ENCODE results near the gene FRYL.
A peak's percentile ranks its signal among the peaks of the same experiment; 100 is the strongest.

The FRYL gene

DNA sequence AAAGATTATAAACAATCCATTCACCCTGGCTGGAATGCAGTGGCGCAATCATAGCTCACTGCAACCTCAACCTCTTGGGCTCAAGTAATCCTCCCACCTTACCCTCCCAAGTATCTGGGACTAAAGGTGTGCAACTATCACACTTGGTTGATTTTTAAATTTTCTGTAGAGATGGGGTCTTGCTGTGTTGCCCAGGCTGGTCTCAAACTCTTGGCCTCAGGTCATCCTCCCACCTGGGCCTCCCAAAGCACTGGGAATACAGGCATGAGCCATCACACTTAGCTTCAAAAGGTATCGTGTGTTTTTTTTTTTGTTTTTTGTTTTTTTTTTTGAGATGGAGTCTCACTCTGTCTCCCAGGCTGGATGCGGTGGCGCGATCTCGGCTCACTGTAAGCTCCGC, 71.5 kb downstream of the FRYL start:
- Histone ChIP-seq H3K36me3 (ENCODE audit: low read depth) (peaks cover 24% of the 10 kb centered on the region), H3K4me1 (ENCODE audit: insufficient read depth, poor library complexity, severe bottlenecking) (peaks cover 4% of the 10 kb centered on the region), H3K9me3 (ENCODE audit: severe bottlenecking) (no peaks in the 10 kb centered on the region), H3K27ac (ENCODE audit: poor library complexity, severe bottlenecking) (no peak overlapping the region), H3K27me3 (ENCODE audit: insufficient read depth, poor library complexity, severe bottlenecking) (no peaks in the 10 kb centered on the region), H3K4me3 (ENCODE audit: severe bottlenecking) (no peak overlapping the region)
- TF ChIP-seq, protein P1, sequence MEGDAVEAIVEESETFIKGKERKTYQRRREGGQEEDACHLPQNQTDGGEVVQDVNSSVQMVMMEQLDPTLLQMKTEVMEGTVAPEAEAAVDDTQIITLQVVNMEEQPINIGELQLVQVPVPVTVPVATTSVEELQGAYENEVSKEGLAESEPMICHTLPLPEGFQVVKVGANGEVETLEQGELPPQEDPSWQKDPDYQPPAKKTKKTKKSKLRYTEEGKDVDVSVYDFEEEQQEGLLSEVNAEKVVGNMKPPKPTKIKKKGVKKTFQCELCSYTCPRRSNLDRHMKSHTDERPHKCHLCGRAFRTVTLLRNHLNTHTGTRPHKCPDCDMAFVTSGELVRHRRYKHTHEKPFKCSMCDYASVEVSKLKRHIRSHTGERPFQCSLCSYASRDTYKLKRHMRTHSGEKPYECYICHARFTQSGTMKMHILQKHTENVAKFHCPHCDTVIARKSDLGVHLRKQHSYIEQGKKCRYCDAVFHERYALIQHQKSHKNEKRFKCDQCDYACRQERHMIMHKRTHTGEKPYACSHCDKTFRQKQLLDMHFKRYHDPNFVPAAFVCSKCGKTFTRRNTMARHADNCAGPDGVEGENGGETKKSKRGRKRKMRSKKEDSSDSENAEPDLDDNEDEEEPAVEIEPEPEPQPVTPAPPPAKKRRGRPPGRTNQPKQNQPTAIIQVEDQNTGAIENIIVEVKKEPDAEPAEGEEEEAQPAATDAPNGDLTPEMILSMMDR (IDR thresholded peaks at IDR 0.05; ENCODE audit: poor library complexity, severe bottlenecking), result no peak
- no peak for DNase-seq (ENCODE audit: low spot score)
- ATAC-seq (ENCODE audit: low read depth), result no peak

- DNase-seq (ENCODE audit: low spot score) (no peak), ATAC-seq (ENCODE audit: low read depth) (no peak)
- Histone ChIP-seq H3K36me3 (ENCODE audit: low read depth) (peaks cover 24% of the 10 kb centered on the region), H3K4me1 (ENCODE audit: insufficient read depth, poor library complexity, severe bottlenecking) (peaks cover 9% of the 10 kb centered on the region), H3K4me3 (ENCODE audit: severe bottlenecking) (no peak overlapping the region), H3K27me3 (ENCODE audit: insufficient read depth, poor library complexity, severe bottlenecking) (no peaks in the 10 kb centered on the region), H3K27ac (ENCODE audit: poor library complexity, severe bottlenecking) (no peak overlapping the region), H3K9me3 (ENCODE audit: severe bottlenecking) (no peaks in the 10 kb centered on the region)
- TF ChIP-seq, protein P1 (IDR thresholded peaks at IDR 0.05; ENCODE audit: poor library complexity, severe bottlenecking), result no peak
Measured at GRCh38 chr4:48706736-48707135, 73.3 kb downstream of the FRYL start.

GRCh38 chr4:48705609-48706008, 74.5 kb downstream of the FRYL start:
- TF ChIP-seq, protein P1 (IDR thresholded peaks at IDR 0.05; ENCODE audit: poor library complexity, severe bottlenecking), result no peak
- Histone ChIP-seq H3K4me3 (ENCODE audit: severe bottlenecking) (no peak overlapping the region), H3K27ac (ENCODE audit: poor library complexity, severe bottlenecking) (no peak overlapping the region), H3K36me3 (ENCODE audit: low read depth) (peaks cover 24% of the 10 kb centered on the region), H3K27me3 (ENCODE audit: insufficient read depth, poor library complexity, severe bottlenecking) (no peaks in the 10 kb centered on the region), H3K4me1 (ENCODE audit: insufficient read depth, poor library complexity, severe bottlenecking) (peaks cover 19% of the 10 kb centered on the region), H3K9me3 (ENCODE audit: severe bottlenecking) (no peaks in the 10 kb centered on the region)
- no peak for DNase-seq (ENCODE audit: low spot score)
- no peak for ATAC-seq (ENCODE audit: low read depth)

DNA sequence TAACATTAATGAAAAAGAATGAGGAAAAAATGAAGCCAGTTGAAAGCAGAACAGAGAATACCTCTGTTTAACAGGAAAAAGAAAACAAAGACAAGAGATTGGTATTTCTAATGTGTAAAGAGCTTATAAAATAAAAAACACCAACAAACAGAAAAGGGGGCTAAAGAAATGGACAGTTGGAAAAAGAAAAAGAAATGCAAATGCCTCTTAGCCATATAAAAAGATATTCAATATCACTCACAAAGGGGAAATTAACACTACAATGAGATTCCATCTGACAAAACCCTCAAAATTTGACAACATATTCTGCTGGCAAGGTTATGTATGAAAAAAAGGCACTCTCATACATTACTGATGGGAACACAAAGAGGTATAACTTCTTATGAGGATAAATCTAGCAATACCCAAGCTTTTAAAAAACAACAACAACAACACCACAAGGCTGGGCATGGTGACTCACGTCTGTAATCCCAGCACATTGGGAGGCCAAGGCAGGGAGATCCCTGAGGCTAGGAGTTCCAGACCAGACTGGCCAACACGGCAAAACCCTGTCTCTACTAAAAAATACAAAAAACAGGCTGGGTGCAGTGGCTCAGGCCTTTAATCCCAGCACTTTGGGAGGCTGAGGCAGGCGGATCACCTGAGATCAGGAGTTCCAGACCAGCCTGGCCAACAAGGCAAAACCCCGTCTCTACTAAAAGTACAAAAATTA, 75.8 kb downstream of the FRYL start:
- H3K9me3 ChIP-seq (ENCODE audit: severe bottlenecking), result no peaks in the 10 kb centered on the region
- peak overlapping the region; percentile 34 for H3K27ac ChIP-seq (ENCODE audit: poor library complexity, severe bottlenecking)
- H3K27me3 ChIP-seq (ENCODE audit: insufficient read depth, poor library complexity, severe bottlenecking), result no peaks in the 10 kb centered on the region
- H3K4me3 ChIP-seq (ENCODE audit: severe bottlenecking), result no peak overlapping the region
- DNase-seq (ENCODE audit: low spot score) (no peak), ATAC-seq (ENCODE audit: low read depth) (no peak)
- H3K4me1 ChIP-seq (ENCODE audit: insufficient read depth, poor library complexity, severe bottlenecking), result peaks cover 30% of the 10 kb centered on the region
- TF ChIP-seq, protein P1 (IDR thresholded peaks at IDR 0.05; ENCODE audit: poor library complexity, severe bottlenecking), result no peak
- H3K36me3 ChIP-seq (ENCODE audit: low read depth), result peaks cover 12% of the 10 kb centered on the region

DNA sequence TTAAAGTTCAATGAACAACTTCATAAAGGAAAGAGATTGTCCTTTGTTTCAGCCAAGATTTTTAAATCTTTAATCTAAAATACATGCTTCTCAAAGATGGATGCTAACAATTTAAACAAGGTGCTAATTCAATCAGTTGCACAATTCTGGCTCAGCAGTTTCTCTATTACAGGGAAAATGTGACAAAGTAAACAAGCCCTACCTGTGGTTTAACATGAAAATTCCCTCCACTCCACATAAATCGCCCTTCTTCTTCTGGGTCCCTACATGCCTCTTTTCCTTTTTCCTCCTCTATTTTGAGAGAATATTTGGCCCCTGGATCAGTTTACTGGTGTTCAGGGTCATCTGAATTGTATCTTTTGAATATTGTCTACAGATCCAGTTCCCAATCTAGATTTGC, 80.6 kb downstream of the FRYL start:
- H3K27me3 ChIP-seq (ENCODE audit: insufficient read depth, poor library complexity, severe bottlenecking), result no peaks in the 10 kb centered on the region
- peaks cover 52% of the 10 kb centered on the region for H3K4me1 ChIP-seq (ENCODE audit: insufficient read depth, poor library complexity, severe bottlenecking)
- ATAC-seq (ENCODE audit: low read depth) (0 out of 3 replicates have a peak, but pooled peaks have one; percentile 1), DNase-seq (ENCODE audit: low spot score) (no peak)
- peak overlapping the region; percentile 100 for H3K27ac ChIP-seq (ENCODE audit: poor library complexity, severe bottlenecking)
- no peaks in the 10 kb centered on the region for H3K9me3 ChIP-seq (ENCODE audit: severe bottlenecking)
- TF ChIP-seq, protein P1 (IDR thresholded peaks at IDR 0.05; ENCODE audit: poor library complexity, severe bottlenecking), result no peak
- peak overlapping the region; percentile 6 for H3K4me3 ChIP-seq (ENCODE audit: severe bottlenecking)
- no peaks in the 10 kb centered on the region for H3K36me3 ChIP-seq (ENCODE audit: low read depth)

Measured in RWPE2 (cell line).